Ecto neural progenitor cell (in vitro differentiated cells): Measurements from ENCODE around the gene MMP11.

Source experiments
- DNase-seq: peaks from one replicate; pipeline ENCODE4 v3.0.0-alpha.2; 2018; ENCODE audit warnings: low spot score

MMP11 gene

DNA sequence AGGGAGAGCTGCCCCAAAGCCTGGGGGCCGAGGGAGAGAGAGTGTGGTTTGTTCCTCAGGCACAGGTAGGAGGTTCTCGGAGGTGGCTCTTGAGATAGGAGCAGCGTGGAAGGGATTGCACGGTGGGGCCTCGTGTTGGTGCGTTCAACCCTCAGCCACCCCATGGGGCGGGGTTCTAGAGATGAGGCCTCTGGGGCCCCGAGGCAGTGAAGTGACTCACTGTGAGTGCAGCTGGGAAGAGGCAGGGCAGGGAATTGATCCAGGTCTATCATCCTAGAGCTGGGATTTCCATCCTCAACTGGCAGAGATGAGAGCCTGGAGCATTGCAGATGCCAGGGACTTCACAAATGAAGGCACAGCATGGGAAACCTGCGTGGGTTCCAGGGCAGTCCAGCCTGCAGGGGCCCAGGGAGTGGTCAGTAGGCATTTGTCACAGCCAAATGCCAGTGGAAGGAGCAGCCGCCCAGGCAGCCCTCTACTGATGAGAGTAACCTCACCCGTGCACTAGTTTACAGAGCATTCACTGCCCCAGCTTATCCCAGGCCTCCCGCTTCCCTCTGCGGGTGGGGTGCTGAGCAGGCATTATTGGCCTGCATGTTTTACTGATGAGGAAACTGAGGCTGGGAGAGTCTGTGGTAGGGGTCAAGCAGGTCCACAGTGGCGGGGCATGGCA is 9.0 kb downstream of the MMP11 start:
- DNase-seq, result no peak

GRCh38 chr22:23782252-23782651 is 9.6 kb downstream of the MMP11 start:
- DNase-seq, result no peak

DNA sequence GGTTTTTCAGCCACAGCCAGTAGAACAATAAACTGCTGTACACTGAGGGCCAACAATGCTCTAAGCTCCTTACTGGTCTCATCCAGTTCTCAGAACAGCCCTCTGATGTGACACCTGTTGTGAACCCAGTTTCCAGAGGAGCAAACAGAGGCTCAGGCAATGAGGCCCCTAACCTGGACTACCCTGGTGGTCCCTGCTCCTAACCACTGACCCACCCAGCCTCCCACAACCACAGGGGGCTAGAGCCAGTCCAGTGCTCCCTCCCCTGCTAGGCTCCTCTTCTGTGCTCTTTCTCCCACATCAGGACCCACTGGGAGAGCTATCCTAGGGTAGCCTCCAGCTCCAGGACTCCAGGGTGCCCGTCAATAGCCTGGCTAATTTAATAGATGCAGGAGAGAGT is 10.1 kb downstream of the MMP11 start:
- no peak for DNase-seq

GRCh38 chr22:23783265-23784150 is 10.9 kb downstream of the MMP11 start:
- DNase-seq, result no peak

GRCh38 chr22:23784215-23784732 is 11.6 kb downstream of the MMP11 start:
- DNase-seq, result no peak

- no peak for DNase-seq
Measured at GRCh38 chr22:23786261-23786710, 13.6 kb downstream of the MMP11 start.

DNA sequence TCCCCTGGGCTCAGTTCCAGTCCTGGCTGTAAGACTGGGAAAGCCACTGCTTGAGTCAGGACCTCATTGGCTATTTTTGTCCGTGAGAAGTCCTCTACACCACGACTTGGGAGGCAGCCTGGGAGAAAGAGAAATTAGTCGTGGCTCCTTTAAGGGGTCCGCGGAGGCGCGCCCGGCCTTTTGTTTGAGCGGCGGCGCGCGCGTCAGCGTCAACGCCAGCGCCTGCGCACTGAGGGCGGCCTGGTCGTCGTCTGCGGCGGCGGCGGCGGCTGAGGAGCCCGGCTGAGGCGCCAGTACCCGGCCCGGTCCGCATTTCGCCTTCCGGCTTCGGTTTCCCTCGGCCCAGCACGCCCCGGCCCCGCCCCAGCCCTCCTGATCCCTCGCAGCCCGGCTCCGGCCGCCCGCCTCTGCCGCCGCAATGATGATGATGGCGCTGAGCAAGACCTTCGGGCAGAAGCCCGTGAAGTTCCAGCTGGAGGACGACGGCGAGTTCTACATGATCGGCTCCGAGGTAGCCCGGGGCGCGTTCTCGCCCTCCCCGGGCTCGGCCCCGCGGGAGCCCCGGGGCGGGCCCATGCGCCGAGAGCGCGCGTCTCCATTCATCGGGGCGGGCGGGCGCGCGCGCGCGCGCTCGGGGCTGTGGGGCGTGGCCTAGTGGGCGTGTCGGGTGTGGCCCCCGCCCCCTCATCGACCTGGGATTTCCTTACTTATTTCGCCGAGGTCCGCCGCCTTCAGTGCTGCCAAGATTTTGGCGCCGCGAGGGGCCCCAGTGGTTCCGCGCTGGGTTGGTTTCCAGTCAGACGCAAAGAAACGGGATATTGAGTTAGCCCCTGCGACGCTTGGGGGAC is 14.3 kb downstream of the MMP11 start, which contains the start of gene SMARCB1:
Gene SMARCB1, plus strand, starts transcription at position 215 of the 848 bp plus-strand sequence. Its CDS starts 204 bp downstream, at position 419.
- DNase-seq, result peak; percentile 94

- DNase-seq, result no peak
Measured at GRCh38 chr22:23787600-23787896, 14.9 kb downstream of the MMP11 start.

- no peak for DNase-seq
Measured at GRCh38 chr22:23787910-23788309, 15.3 kb downstream of the MMP11 start.

DNA sequence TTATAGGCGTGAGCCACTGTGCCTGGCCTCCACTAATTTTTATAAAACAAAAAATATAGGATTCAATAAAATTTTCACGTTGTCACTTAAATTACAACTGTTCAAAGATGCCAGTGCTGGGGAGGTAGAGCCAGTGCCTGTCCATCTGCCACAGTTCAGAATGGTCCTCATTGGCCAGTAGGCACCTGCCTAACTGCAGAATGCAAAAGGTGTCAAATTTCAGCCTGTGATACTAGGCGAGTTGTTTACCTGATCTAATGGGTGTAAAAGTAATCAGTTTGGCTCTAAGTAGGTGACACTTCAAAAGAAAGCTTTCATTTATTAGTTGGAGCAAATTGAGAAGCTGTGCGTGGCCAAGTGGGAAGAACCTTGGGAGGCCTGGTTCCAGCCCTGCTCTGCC is 16.5 kb downstream of the MMP11 start:
- DNase-seq, result no peak

DNA sequence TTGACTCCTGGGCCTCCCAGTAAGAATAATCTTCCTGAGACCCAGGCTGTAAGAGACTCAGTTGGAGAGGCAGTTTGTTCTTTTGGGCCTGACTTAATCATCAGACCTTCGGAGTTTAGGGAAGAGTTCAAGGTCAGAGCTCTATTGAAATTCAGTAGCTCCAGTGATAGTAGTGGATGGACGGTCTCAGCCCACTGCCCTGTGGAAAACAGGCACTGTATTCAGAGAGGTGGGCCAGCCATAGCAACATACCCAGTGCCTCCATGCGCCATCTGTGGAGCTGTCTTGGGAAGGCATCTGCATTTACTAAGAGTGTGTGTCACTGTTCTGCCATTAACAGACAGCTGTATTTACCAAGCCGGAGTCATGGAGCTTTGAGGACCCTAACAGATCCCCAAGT is 17.0 kb downstream of the MMP11 start:
- no peak for DNase-seq

- DNase-seq, result no peak
Measured at GRCh38 chr22:23790819-23791737, 18.4 kb downstream of the MMP11 start.

GRCh38 chr22:23791738-23792645 is 19.3 kb downstream of the MMP11 start:
- no peak for DNase-seq

DNA sequence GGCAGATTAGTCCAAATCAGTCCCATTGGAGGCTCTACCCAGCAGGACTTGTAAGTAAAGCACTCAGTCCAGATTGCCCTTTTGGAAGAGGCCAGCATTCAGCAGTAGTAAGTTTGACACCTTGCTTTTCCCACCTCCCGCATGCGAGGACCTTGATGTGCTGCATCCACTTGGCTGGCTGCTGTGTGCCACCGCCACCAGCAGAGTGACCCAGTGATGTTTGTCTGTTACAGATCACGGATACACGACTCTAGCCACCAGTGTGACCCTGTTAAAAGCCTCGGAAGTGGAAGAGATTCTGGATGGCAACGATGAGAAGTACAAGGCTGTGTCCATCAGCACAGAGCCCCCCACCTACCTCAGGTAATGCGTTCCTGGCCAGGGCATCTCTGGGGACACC is 20.7 kb downstream of the MMP11 start:
- DNase-seq, result no peak

- DNase-seq, result no peak
Measured at GRCh38 chr22:23796461-23796860, 23.8 kb downstream of the MMP11 start.

- no peak for DNase-seq
Measured at GRCh38 chr22:23800297-23801237, 27.9 kb downstream of the MMP11 start.

DNA sequence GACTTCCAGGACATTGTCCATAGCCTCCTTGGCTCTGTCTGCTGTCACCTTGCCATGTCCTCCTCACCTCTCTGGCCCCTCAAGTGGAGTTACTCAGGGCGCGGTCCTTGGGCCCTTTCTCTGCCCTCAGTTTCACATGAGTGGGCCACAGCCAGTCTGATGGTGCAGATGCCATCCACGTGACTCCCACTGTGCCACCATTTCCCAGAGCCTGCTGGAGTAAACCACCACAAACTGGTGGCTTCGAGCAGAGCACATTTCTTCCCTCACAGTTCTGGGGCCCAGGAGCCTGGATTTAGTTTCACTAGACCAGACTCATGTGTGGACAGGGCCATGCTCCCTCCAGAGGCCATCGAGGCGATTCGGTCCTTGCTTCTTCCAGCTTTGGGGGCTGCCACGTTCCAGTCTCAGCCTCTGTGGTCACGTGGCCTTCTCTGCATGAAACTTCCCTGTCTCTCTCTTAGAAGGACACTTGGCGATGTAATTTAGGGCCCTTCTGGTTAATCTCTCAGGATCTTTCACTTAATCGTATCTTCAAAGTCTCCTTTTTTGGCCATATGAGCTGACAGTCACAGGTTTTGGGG is 28.7 kb downstream of the MMP11 start:
- DNase-seq, result no peak

- DNase-seq, result no peak
Measured at GRCh38 chr22:23801886-23802377, 29.3 kb downstream of the MMP11 start.
